Choroid plexus epithelial cell (primary cell): ENCODE data around the gene LRRFIP2.

Experiments used
- DNase-seq: peaks from one replicate; pipeline ENCODE4 v3.0.0-alpha.2; 2010; ENCODE audit warnings: low read depth
- H3K4me3 ChIP-seq: 2 replicates; pipeline ENCODE4 v1.5.1; 2011; ENCODE audit warnings: low read depth, mild to moderate bottlenecking, control low read depth, low read length, moderate library complexity
- TF ChIP-seq, protein P1 (sequence below): conservative IDR thresholded peaks from 2 replicates; pipeline ENCODE4 v1.5.1; 2011; ENCODE audit warnings: low read depth, mild to moderate bottlenecking, control low read depth, inconsistent platforms, low read length, moderate library complexity

Gene LRRFIP2

DNA sequence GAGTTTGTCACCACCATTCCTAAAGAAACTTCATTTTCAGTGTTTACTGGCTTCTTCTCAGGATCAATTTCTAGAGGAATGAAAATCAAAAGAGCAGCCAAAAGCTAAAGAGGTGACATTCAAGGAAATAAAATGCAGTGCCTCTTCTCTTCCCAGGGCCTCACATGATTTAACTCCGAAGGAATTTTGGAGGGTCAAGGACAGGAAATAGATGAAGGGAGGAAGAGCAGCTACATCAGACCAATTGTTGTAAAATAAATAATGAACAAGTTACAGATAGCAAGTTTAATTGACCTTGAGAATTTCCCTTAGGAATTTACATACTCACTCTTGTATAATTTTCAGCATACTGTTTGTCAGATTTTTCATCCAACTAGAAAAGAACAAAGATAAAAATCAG, 78.1 kb downstream of the LRRFIP2 start:
- TF ChIP-seq, protein P1, sequence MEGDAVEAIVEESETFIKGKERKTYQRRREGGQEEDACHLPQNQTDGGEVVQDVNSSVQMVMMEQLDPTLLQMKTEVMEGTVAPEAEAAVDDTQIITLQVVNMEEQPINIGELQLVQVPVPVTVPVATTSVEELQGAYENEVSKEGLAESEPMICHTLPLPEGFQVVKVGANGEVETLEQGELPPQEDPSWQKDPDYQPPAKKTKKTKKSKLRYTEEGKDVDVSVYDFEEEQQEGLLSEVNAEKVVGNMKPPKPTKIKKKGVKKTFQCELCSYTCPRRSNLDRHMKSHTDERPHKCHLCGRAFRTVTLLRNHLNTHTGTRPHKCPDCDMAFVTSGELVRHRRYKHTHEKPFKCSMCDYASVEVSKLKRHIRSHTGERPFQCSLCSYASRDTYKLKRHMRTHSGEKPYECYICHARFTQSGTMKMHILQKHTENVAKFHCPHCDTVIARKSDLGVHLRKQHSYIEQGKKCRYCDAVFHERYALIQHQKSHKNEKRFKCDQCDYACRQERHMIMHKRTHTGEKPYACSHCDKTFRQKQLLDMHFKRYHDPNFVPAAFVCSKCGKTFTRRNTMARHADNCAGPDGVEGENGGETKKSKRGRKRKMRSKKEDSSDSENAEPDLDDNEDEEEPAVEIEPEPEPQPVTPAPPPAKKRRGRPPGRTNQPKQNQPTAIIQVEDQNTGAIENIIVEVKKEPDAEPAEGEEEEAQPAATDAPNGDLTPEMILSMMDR, result no peak
- H3K4me3 ChIP-seq, result no peak overlapping the region
- peak; percentile 61 for DNase-seq

DNA sequence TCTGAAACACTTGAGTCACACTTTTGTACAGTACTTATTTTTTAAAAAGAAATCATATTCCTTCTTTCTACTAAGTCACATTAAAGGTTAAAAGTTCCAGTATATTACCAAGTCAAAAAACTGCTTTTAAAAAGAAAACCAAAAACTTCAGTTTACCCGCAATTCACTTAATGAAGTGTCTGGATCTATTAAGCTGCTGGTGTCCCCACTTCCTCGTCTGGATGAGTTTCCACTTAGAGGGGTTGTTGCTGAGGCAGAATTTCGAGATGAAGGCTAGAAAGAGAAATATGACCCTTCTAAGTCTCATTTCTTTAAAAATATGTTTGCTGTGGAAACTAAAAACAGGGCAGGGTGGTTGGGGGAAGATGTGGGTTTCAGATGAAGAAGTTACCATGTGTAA, 79.7 kb downstream of the LRRFIP2 start:
- TF ChIP-seq, protein P1, result no peak
- H3K4me3 ChIP-seq, result no peak overlapping the region
- no peak for DNase-seq

DNA sequence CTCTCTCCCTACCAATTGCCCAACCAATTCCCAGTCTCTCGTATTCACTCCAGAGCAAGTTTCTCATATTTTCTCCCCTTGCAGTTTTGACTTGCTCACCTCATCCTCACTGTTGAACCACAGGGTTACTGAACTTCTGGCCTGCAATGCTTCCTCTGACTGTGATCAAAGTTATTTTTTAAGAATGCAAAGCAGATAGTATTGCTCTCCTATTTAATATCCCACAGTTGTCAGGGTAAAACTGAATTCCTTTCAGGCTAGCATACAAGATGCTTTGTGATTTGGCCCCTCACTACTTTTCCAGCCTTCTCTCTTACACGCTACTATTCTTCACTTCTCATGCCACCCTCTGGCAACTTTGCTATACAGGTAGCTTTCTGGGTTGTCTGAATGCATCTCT, 80.9 kb downstream of the LRRFIP2 start:
- TF ChIP-seq, protein P1, result no peak
- peak; percentile 63 for DNase-seq
- H3K4me3 ChIP-seq, result no peak overlapping the region

DNA sequence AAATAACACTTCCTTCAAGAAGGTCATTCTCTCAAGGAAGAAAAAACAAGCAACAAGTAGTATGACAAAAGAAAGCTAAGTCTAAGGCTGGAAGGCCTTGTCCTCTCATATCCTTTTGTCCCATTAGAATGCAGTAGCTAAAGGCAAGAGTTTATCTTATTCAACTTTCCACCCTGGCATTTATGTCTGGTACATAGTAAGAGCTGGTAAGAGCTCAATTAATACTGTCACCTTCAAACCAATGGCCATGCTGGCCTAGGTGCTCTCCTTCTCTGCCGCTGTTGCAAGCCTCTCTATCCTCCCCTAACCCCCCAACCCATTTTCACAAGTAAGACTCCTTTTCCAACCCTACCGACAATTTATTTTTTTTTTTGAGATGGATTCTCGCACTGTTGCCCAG, 81.9 kb downstream of the LRRFIP2 start:
- no peak overlapping the region for H3K4me3 ChIP-seq
- DNase-seq, result no peak
- TF ChIP-seq, protein P1, result no peak

DNA sequence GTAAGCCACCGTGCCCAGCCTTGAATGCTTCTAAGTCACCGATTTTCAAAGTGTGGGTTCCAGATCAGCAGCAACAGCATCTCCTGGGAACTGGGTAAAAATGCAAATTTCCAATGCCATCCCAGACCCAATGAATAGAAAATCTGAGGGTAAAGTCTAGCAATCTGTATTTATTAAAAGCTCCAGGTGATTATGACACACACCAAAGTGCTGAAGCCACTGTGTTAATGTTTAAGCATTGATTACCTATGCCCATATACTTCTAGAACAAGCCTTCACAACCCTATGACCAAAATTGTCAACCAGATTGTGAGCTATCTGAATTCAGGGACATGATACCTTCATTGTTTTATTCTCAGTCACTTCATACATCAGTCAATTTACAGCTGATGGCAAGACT, 86.5 kb downstream of the LRRFIP2 start:
- H3K4me3 ChIP-seq, result no peak overlapping the region
- TF ChIP-seq, protein P1, result no peak
- no peak for DNase-seq

DNA sequence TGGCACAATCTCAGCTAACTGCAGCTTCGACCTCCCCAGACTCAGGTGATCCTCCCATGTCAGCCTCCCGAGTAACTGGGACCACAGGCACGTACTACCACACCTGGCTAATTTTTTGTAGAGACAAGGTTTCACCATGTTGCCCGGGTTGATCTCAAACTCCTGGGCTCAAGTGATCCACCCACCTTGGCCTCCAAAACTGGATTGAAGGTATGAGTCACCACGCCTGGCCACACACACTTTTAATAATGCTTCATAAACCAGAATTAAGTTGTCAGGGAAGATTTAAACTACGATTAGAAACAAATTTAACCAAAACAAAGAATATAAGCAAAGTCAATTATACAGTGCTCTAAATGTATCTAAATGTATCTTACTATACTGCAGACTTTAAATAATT, 87.5 kb downstream of the LRRFIP2 start:
- H3K4me3 ChIP-seq, result no peak overlapping the region
- DNase-seq, result no peak
- TF ChIP-seq, protein P1, result no peak

DNA sequence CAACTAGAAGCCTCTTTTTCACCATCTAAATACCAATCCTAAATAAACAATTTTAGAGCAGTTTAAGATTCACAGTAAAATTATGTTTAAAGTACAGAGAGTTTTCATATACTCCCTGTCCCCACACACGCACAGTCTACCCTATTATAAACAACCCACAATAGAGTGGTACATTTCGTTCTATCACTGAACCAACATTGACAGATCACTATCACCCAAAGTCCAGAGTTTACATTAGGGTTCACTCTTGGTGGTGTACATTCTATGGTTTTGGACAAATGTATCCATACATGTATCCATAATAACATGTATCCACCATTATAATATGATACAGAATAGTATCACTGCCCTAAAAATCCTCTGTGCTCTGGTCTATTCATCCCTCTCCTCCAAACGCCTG, 92.1 kb downstream of the LRRFIP2 start:
- TF ChIP-seq, protein P1, result no peak
- H3K4me3 ChIP-seq, result no peak overlapping the region
- no peak for DNase-seq
